Activated naive CD8-positive, alpha-beta T cell treated with anti-CD3 and anti-CD28 coated beads for 36 hours (primary cell): ENCODE measurements around the gene LIAS. TPM values are rescaled to one million over a fixed set of nuclear protein-coding genes. Genes with fewer than 3 reads are reported as not detected.
"Not testable (repeated sequence)": the region's sequence is repeated elsewhere in the genome, so short reads cannot be mapped to it uniquely, and the experiment has no call there.

Experiments
- DNase-seq: peaks from one replicate; pipeline ENCODE4 v3.0.0; 2021
- H3K27ac Mint-ChIP-seq: one replicate; pipeline ENCODE4 v1.8.0; 2022; ENCODE audit warnings: mild to moderate bottlenecking, moderate library complexity, mixed read lengths
- H3K27me3 Mint-ChIP-seq: one replicate; pipeline ENCODE4 v1.8.0; 2022; ENCODE audit warnings: mild to moderate bottlenecking, mixed read lengths
- H3K36me3 Mint-ChIP-seq: one replicate; pipeline ENCODE4 v1.8.0; 2021; ENCODE audit warnings: mild to moderate bottlenecking, mixed read lengths
- H3K4me1 Mint-ChIP-seq: one replicate; pipeline ENCODE4 v1.8.0; 2021; ENCODE audit warnings: mixed read lengths
- H3K4me3 Mint-ChIP-seq: one replicate; pipeline ENCODE4 v1.8.0; 2022; ENCODE audit warnings: mild to moderate bottlenecking, moderate library complexity, mixed read lengths
- H3K9me3 Mint-ChIP-seq: one replicate; pipeline ENCODE4 v1.8.0; 2022; ENCODE audit warnings: mixed read lengths
- total RNA-seq, 2 experiments: library from RNA; stranded (reverse); gene quantifications; one replicate each; pipeline ENCODE4 v1.2.3, GENCODE V29; 2021

The LIAS gene
- total RNA-seq, 2 experiments from 2014 or later, result 44.1 to 46.3 TPM

DNA sequence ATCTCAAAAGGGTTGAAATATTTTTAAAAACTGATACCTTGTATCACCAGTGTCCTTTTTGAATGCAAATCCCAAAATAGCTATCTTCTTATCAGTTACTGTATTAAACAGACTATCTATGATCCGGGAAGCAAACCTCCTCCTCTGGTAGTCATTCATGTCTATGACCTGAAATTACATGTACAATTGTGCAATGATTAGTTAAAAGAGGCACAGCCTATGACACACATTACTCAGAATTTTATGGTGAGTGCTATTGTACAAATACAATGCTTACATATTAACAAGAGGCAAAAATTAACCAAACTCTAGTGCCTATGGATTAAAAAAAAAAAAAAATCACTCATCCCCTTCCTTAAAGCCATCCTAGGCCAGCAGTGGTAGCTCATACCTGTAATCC lies 46.7 kb downstream of the LIAS start:
- Mint-ChIP-seq H3K4me1 (no peaks in the 10 kb centered on the region), H3K27ac (no peak overlapping the region), H3K9me3 (no peaks in the 10 kb centered on the region), H3K4me3 (no peak overlapping the region), H3K36me3 (peaks cover 12% of the 10 kb centered on the region), H3K27me3 (no peaks in the 10 kb centered on the region)
- no peak for DNase-seq

DNA sequence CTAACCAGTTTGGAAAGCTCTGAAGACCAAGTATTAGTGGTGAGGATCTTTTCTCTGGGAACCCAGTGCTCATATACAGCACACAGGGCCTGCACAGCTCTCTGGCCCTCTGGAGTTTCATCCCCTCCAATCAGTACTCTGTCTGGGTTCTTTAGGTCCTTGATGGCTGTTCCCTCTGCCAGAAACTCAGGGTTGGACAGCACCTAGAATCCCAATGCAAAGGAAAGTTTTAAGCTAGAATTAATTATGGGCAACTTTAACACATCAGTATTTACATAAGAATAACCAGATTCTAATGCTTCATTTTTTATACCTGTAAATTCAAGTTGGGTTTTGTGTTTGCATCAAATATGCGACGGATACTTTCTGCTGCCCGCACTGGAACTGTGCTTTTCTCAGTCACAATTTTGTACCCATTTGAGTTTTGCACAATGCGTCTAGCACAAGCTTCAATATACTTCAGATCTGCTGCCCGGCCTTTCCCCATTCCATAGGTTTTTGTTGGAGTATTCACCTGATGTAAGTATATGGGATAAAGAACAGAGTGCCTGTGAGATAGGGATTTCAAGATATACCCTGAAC lies 51.6 kb downstream of the LIAS start:
- no peak overlapping the region for H3K4me3 Mint-ChIP-seq
- no peak overlapping the region for H3K27ac Mint-ChIP-seq
- DNase-seq, result no peak
- no peaks in the 10 kb centered on the region for H3K9me3 Mint-ChIP-seq
- H3K4me1 Mint-ChIP-seq, result peaks cover 2% of the 10 kb centered on the region
- H3K36me3 Mint-ChIP-seq, result peaks cover 5% of the 10 kb centered on the region
- H3K27me3 Mint-ChIP-seq, result no peaks in the 10 kb centered on the region

DNA sequence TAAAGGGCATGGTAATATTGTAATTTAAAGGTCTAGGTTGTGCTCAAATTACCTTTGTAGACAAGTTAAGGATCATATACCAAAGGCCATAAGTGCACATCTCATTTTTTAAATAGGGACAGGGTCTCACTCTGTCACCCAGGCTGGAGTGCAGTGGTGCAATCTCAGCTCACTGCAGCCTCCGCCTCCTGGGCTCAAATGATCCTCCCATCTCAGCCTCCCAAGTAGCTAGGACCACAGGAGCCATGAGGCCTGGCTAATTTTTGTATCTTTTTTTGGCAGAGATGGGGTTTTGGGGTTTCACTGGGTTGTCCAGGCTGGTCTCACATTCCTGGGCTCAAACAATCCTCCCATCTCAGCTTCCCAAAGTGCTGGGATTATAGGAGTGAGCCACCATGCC lies 55.4 kb downstream of the LIAS start:
- not testable (repeated sequence) for DNase-seq, H3K27ac Mint-ChIP-seq, H3K36me3 Mint-ChIP-seq, H3K27me3 Mint-ChIP-seq, H3K4me1 Mint-ChIP-seq, H3K9me3 Mint-ChIP-seq, H3K4me3 Mint-ChIP-seq

DNA sequence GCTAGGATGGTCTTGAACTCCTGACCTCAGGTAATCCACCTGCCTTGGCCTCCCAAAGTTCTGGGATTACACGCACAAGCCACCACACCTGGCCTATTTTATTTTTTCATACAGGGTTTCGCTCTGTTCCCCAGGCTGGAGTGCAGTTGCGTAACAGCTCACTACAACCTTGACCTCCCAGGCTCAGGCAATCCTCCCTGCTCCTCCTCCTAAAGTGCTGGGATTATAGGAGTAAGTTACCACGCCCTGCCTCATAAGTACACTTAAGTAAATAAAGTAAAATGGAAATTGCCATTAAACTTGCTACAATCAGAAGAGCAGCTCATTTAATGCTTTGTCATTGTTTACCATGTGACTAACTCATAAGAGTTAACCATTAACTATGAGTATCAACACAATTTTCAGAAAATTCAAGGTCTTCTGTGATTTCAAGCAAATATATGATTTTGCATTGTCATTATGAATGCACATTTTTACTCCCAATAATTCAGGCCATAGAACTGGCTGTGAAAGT lies 56.1 kb downstream of the LIAS start:
- Mint-ChIP-seq H3K4me1 (peaks cover 2% of the 10 kb centered on the region), H3K4me3 (no peak overlapping the region), H3K27ac (no peak overlapping the region), H3K36me3 (peaks cover 3% of the 10 kb centered on the region), H3K27me3 (no peaks in the 10 kb centered on the region), H3K9me3 (no peaks in the 10 kb centered on the region)
- no peak for DNase-seq

DNA sequence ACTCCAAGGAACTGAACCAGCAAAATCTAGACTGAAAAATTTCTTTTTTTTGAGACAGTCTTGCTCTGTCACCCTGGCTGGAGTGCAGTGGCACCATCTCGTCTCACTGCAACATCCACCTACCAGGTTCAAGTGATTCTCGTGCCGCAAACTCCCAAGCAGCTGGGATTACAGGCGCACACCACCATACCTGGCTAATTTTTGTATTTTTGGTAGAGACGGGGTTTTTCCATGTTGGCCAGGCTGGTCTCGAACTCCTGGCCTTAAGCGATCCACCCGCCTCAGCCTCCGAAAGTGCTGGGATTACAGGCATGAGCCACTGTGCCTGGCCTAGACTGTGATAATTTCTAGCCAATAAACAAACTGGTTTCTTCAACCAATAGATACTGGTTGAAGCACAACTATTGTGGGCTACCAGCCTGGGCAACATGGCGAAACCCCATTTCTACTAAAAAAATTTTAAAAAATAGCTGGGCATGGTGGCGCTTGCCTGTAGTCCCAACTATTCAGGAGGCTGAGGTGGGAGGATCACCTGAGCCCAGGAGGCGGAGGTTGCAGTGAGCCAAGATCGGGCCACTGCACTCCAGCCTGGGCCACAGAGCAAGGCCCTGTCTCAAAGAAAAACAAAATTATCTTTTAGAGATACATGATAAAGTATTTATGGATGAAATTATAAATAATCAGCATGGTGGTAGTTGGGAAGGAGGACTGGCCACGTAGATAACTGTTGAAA lies 57.0 kb downstream of the LIAS start:
- H3K4me3 Mint-ChIP-seq, H3K27ac Mint-ChIP-seq, H3K27me3 Mint-ChIP-seq, DNase-seq, H3K4me1 Mint-ChIP-seq, H3K36me3 Mint-ChIP-seq, H3K9me3 Mint-ChIP-seq: not testable (repeated sequence)

DNA sequence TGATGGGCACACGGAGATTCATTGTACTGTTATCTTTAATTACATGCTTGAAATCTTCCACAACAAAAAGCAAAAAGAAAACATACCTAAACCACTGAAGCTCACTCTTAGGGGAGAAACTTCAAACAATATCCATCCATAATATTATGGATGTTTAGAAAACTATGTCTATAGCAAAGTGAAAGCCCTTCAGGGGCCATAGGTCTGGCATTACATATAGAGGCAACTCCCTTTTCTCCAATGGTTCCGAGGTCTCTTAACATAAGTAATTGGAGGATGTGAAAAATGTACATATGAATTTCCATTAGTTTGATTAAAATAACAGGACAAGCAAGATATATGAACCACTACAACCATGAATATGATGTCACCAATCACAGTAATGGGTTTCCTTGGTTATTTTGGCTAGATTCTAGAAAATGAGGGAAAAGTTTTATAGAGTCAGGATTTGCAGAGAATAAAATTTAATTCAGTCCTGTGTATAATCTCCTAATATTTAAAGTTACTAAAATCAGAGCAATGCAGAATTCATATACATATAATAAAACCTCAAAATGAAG lies 57.6 kb downstream of the LIAS start:
- Mint-ChIP-seq H3K4me3 (no peak overlapping the region), H3K36me3 (peaks cover 3% of the 10 kb centered on the region), H3K9me3 (no peaks in the 10 kb centered on the region), H3K4me1 (peaks cover 2% of the 10 kb centered on the region), H3K27ac (no peak overlapping the region), H3K27me3 (no peaks in the 10 kb centered on the region)
- no peak for DNase-seq

DNA sequence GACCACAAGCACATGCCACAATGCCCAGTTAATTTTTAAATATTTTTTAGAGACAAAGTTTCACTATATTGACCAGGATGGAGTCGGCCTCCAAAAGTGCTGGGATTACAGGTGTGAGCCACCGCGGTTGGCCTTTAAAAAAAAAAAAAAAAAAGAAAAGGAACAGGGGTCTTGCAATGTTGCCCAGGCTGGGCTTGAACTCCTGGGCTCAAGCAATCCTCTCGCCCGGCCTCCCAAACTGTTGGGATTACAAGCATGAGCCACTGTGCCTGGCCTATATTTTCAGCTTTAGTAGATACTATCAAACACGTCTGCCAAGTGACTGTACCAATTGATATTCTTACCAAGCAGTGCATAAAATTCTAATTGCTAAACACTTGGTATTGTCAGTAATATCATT lies 59.6 kb downstream of the LIAS start:
- Mint-ChIP-seq H3K27me3 (no peaks in the 10 kb centered on the region), H3K4me3 (no peak overlapping the region), H3K4me1 (no peaks in the 10 kb centered on the region), H3K9me3 (no peaks in the 10 kb centered on the region), H3K36me3 (no peaks in the 10 kb centered on the region), H3K27ac (no peak overlapping the region)
- DNase-seq, result no peak

DNA sequence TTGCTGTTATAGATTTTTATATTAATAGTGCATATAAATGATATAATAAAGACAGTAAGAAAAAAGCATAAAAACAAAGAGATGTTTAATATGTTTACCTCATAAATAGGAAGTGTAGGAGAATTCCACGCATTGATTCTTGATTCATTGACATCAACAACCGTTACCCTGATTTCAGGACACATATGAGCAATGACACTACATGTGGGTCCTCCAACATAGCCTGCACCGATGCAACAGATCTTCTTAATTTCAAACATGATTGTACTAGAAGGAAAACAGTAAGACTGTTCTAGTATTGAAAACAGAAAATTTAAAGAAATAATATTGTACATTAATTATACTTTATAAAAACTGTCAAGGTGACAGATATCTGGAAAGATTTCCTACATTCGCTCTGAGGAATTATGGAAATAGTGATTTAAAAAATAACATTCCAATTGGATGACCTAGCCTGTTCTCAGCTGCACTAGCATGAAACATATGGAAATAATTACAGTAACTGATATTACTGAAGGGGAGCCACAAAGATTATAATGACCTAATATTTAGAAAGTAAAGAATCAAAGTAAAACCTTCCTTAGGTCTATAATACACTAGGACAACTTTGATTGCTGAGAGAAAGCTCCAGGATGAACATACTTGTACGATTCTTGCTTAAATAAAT lies 62.5 kb downstream of the LIAS start:
- H3K27ac Mint-ChIP-seq, result no peak overlapping the region
- DNase-seq, result no peak
- no peak overlapping the region for H3K4me3 Mint-ChIP-seq
- no peaks in the 10 kb centered on the region for H3K27me3 Mint-ChIP-seq
- H3K4me1 Mint-ChIP-seq, result peaks cover 12% of the 10 kb centered on the region
- H3K9me3 Mint-ChIP-seq, result no peaks in the 10 kb centered on the region
- H3K36me3 Mint-ChIP-seq, result no peaks in the 10 kb centered on the region

DNA sequence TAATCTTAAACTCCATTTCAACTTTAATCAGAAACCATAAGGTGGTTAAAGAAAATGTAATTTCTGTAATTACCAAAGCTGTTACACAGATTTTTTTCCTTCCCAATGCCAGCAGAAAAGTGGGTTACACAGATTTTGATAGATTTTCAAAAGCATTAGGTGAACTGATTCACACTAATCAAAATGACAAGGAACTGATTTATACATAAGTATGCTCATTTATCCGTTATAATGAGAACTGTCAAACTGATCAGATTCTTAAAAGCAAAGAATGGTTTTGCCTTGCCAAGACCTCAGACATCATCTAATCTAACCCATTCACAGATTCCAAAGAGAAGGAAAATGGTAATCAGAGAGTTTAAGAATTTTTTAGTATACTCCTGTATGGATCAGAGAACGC lies 63.2 kb downstream of the LIAS start:
- H3K4me1 Mint-ChIP-seq, result peaks cover 15% of the 10 kb centered on the region
- no peak overlapping the region for H3K4me3 Mint-ChIP-seq
- no peaks in the 10 kb centered on the region for H3K9me3 Mint-ChIP-seq

DNA sequence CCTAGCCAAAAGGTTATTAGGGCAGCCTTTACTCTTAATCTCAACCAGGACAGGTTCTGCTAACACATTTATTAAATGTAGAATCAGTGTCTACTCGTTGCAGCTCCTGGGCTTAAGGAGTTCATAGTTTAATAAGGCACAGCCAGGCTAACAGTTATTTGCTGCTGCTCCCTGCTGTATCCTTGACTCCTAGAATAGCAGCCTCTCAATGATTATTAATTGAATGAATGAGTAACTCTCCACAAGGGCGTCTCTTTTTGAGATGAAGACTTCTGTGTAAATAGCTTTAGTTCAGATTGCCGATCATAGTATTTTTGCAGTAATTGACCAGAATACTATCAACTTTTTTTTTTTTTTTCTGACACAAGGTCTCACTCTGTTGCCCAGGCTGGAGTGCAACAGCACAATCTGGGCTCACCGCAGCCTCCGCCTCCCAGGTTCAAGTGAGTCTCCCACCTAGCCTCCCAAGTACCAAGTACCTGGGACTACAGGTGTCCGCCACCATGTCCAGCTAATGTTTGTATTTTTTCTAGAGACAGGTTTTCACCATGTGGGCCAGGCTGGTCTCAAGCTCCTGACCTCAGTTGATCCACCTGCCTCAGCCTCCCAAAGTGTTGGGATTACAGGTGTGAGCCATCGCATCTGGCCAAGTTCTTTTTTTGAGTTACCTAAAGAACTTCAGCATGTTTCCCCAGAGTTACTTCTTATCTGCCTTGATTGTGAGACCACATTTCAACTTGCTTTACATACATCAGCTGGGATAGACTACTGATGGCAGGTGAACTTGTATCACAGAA lies 65.5 kb downstream of the LIAS start:
- Mint-ChIP-seq H3K36me3 (no peaks in the 10 kb centered on the region), H3K27me3 (no peaks in the 10 kb centered on the region), H3K4me3 (no peak overlapping the region), H3K9me3 (no peaks in the 10 kb centered on the region), H3K4me1 (peaks cover 19% of the 10 kb centered on the region), H3K27ac (no peak overlapping the region)
- DNase-seq, result no peak

More for the DNA sequence above, 63.2 kb downstream of the LIAS start:
- no peak overlapping the region for H3K27ac Mint-ChIP-seq
- H3K36me3 Mint-ChIP-seq, result no peaks in the 10 kb centered on the region
- H3K27me3 Mint-ChIP-seq, result no peaks in the 10 kb centered on the region
- DNase-seq, result no peak

DNA sequence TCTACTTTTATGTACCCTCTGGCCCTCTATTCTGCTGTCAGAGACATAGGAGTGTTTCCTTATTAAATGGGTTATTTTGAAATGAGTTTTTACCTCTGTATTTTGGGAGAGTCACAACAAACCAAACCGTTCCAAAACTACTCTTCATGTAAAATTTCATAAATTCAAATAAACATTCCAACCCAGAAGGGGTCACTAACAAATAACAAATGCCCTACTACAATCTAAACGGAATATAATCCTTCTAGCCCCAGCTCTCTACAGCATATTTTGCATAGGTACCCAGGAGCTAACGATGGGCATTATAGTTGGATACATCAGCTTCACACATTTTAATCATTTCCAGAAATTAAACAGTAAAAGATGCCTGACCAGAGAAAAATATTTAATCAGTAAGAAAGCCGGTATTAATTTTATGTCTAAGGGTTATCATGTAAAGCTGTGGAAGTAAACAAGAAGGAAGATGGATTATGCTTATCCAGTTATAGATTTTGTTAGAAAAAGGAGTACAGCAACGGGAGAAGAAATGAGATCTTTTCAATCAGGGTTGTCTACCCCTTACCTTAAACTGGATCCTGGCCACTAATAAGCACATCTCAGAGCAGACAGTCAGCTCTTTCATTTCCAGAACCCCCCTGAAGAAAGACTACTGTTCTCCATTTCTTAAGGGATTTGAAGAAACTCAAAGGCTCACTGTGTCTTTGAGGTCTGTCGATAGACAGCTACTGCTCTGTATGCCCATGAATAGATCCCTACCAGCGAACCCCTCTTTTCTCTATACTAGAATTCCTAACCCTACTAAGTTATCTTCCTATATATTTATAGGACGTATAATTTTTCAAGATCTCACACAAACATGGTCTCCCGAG lies 67.2 kb downstream of the LIAS start:
- Mint-ChIP-seq H3K27ac (peak overlapping the region; percentile 89), H3K36me3 (peaks cover 9% of the 10 kb centered on the region), H3K9me3 (peaks cover 10% of the 10 kb centered on the region), H3K27me3 (no peaks in the 10 kb centered on the region), H3K4me3 (peak overlapping the region; percentile 96), H3K4me1 (peaks cover 19% of the 10 kb centered on the region)
- no peak for DNase-seq

DNA sequence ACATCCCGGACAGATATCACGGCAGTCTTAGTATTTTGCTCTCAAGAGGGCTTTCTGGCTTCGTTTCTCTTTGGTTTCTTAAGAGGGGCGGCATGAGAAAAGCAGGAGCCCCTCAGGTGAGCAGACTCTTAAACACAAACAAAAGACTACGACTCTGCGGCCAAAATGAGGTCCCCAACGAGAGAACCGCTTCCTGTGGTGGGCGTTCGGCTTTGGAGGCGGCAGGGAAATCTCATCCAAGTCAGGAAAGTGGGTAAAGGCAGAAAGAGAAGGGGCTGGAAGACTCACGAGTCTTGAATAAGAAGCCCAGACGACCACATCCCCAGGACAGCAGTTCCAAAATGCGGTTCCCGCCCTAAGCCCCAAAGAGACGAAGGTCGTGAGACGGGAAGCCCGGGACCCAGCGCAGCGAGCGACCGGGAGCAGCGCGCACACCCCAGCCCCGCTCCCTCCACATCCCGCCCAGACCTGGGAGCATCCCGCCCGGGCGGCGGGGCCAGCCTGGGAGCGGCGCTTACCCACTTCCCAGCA lies 68.0 kb downstream of the LIAS start:
- DNase-seq, result peak; percentile 51
- peaks cover 17% of the 10 kb centered on the region for H3K9me3 Mint-ChIP-seq
- peak overlapping the region; percentile 89 for H3K27ac Mint-ChIP-seq
- H3K36me3 Mint-ChIP-seq, result peaks cover 17% of the 10 kb centered on the region
- peak overlapping the region; percentile 96 for H3K4me3 Mint-ChIP-seq
- H3K4me1 Mint-ChIP-seq, result peaks cover 19% of the 10 kb centered on the region
- H3K27me3 Mint-ChIP-seq, result no peaks in the 10 kb centered on the region

DNA sequence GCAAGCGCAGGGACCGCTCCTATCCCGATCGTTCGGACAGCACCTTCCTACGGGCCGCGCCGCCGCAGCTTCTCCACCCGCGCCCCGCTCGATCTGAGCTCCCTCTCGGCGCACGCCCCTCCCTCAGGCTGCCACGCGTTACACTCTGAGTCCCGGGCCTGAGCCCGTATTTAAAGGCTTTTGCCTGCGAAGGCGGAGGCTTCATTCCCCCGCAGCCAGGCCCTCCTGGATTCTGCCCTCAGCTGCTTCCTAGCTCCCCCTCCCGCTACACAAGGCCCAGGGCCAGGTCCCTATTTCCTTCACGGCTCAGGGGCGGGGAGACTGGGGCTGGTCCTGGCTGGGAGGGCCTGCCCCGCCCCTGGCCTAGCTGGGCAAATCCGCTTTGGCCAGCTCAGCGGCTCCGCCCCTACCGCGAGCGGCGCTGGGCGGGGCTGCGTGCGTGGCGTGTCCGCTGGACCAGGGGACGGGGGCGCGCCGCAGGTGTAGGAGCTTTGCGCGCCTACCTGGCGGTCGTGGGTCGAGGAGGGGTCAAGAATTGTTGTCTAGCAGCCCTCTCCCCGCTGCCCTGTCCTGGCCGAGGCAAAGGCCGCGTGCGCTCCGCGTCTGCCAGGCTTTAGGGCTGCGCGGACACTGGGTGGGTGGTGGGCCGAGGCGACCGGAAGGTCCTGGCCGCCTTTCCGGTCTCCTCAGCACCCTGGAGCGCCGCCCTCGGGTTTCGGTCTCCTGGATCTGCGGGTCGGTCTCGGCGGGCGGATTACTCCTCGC lies 68.6 kb downstream of the LIAS start, which contains the start of gene UGDH:
UGDH (minus strand) TSS at position 144 of the 765 bp plus-strand sequence. CDS start 5,927 bp downstream, outside the sequence.
- H3K36me3 Mint-ChIP-seq, result peaks cover 23% of the 10 kb centered on the region
- peaks cover 19% of the 10 kb centered on the region for H3K4me1 Mint-ChIP-seq
- peak within 1 kb of the TSS; percentile 96 for H3K4me3 Mint-ChIP-seq
- H3K9me3 Mint-ChIP-seq, result peaks cover 23% of the 10 kb centered on the region
- peak; percentile 95 for DNase-seq
- H3K27ac Mint-ChIP-seq, result peak within 1 kb of the TSS; percentile 91
- no peaks in the 10 kb centered on the region for H3K27me3 Mint-ChIP-seq
